ENCODE data around the gene FAM117A.
A peak's percentile ranks its signal among the peaks of the same experiment; 100 is the strongest.
"Not testable (repeated sequence)": the region's sequence is repeated elsewhere in the genome, so short reads cannot be mapped to it uniquely, and the experiment has no call there.

FAM117A gene

DNA sequence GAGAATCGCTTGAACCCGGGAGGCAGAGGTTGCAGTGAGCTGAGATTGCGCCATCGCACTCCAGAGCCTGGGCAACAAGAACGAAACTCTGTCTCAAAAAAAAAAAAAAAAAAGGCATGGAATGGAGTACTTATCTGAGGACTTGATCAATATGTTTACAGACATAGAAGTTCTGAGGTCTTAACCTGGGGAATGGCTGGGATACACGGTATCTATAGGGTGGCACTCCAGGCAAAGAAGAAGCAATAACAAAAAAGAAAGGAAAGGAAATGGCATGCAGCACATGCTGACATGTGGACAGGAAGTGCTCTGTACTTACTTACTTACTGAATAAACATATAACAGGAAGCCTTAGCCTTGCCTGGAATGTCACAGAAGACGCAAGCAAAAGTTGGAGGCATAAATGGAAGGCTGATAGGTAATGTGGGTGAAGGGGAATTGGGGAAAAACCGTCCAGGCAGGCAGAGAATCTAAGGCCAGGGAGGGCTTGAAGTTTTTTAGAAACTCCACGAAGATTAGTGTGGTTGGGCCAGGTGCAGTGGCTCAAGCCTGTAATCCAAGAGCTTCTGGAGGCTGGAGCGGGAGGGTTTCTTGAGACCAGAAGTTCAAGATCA, 75.9 kb downstream of the FAM117A start:
- FAIRE-seq, result no peak
- no peak for DNase-seq (ENCODE audit: extremely low spot score, insufficient read length, low read depth)

DNA sequence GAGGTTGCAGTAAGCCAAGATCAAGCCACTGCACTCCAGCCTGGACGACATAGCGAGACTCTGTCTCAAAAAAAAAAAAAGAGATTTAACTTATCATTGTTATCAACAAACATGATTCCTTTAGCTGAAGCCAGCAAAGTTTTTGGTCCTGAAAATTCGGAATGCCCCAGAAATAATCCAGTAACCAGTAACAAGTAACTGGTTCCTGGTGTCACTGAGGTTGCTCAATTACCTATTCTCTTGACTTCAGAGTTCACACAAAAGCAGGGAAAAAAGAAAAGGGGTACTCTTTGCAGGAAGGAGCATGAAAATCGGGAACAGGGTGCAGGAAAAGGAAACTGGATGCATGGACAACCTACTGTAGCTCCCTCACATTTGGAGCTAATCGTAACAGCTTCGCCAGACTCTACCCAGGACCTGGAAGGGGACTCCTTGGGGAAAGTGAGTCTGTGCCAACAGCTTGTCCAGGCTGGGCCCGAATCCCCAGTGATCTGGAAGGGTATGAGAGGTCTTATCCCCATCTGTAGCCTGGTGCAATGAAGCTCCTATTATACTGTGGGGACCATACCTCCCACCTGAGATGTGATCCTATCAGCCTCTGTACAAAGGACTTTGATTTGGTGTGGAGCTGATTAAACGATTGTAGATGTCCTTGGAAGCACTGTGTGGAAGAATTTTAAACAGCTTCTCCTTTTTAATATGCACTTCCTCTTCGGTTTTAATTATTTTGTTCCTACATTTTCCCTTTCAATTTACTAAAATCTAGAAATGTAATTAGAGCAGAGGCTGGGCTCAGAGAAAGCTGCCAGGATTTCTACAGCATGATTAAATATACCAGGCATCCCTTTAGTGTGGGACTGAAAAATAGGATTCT, 82.6 kb downstream of the FAM117A start:
- FAIRE-seq, result no peak
- no peak for DNase-seq (ENCODE audit: extremely low spot score, insufficient read length, low read depth)

DNA sequence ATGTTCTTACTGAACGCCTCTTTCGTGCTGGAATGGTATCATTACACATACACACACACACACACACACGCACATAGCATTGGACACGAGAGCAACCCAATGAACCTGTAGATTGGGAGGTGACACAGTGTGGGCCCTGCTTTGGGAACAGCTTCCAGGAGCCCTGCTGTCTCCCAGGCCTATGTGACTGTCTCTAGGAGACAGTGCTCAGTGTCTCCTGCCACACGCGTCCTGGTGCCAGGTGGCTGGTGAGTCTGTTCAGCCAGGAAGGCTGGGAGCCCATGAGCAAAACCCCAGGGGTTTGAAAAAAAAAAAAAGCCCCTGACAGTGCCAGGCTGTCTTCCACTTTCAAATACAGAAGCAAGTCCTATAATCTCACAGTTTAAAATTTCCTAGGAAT, 83.6 kb downstream of the FAM117A start:
- no peak for DNase-seq (ENCODE audit: extremely low spot score, insufficient read length, low read depth)
- no peak for FAIRE-seq

DNA sequence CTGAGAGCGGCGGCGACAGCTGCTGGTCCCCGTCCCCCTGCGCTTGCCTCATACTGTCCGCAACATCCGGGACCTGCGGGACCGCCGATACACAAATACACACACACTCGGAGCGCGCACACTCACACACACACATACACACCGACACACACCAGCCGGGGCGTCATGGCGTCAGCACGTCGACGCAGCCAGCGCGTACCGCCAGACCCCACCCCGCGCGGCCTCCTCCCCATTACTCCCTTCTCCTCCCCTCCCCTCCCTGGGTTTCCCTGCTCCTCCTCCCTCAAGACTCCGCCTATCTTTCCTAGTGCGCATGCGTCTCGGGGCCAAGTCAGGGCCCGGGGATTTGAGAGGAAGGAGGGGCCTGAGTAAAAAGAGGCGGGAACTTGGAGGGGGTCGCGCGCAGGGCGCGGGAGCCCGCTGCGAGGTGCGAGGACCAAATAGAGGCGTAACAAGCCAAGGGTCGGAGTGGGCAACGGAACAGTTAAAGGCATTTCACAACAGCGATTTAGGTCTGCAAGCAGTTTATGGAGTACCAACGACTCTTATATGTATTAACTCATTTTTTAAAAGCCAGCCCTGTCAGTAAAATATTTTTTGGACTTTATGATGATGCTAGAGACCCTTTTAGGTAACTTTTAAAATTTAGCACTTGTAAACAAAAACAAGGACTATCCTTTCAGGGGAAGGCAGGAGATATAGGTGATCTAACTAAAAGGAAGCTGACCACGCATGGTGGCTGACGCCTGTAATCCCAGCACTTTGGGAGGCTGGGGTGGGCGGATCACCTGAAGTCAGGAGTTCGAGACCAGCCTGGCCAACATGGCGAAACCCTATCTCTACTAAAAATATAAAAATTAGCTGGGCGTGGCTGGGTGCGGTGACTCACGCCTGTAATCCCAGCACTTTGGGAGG, 85.7 kb downstream of the FAM117A start, which contains the start of gene SPOP:
Gene SPOP, minus strand, starts transcription at position 165 of the 915 bp plus-strand sequence. CDS start 55,287 bp downstream, outside the sequence.
- FAIRE-seq, result peak; percentile 99
- DNase-seq (ENCODE audit: extremely low spot score, insufficient read length, low read depth), result peak; percentile 94

DNA sequence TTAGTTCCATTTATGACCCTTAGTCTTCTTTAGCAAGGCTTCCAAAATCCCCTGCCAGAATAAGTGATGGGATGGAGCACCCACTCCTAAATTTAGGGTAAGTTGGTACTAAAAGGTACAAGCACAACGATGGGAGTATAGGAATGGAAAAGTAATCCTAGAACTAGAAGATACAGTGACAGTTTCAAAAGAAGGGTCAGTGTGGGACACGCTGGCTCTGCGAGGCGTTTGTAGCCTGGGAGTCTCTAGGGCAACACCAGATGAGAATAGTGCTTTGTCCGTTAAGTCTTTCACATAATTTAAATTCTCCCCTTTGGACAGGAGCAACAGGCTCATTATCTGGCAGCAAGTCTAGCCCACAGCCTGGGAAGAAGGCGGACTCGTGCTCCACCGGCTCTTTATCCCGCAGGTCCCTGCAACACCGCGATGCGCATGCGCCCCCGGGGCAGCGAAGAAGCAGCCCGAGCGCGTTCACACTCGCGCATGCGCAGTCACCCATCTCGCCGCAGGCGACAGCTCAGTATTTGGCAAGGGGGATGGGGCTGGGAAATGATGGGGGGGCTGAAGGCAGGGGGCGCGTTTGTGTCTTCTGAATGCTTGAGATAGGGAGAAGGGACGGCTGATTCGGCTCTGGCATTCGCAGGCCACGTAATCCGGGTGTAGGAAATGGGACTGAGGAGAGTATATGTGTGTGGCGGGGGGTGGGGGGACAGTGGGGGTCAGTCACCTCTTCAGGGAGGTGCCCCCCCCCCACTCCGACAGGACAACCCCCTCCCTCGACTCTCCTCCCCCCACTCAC, 86.6 kb downstream of the FAM117A start:
- DNase-seq (ENCODE audit: extremely low spot score, insufficient read length, low read depth) (peak; percentile 88), FAIRE-seq (no peak)

DNA sequence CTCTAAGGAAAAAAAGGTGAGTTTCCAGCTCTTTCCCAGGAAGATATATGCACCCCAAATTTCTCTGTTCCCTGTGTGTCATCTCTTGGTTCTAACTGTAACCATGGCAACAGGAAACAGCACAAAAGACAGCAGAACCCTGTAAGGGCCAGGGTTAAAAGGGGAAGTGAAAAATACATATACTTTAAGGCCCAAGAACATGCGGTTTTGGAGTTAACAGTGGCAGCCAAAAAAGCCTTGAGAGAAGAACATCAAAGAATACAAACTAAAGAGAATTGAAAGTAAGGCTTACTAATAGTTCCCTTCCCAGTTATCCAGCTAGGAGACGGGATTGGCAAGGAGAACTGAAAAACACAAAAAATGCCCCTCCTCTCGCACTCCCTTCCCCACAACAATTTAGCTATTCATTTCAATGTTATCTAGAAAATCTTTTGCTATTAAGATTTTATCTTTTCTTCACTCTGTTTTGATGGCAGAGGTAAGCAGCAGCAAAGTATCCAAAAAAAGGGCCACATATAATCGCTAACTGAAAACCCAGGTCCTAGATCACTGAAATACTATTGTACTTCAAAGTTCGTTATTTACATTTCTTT, 87.6 kb downstream of the FAM117A start:
- peak; percentile 90 for FAIRE-seq
- DNase-seq (ENCODE audit: extremely low spot score, insufficient read length, low read depth), result peak; percentile 49

DNA sequence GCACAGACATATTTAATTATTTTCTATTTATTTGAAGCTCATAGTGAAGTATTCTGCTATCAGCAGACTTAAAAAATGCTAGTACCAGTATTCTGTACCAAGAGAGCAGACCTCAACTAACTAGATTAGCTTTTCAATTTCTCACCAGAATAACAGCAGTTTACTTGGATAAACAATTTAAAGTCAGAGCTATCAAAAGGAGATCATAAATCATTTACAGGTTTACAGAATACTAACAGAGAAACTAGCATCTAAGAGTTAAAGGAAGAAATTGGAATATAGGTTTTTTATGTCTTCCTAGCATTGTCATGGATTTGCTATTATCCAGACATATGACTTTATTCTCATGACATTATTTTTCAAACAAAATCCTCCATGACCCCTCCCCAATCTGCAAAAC, 89.4 kb downstream of the FAM117A start:
- FAIRE-seq, result no peak
- no peak for DNase-seq (ENCODE audit: extremely low spot score, insufficient read length, low read depth)

DNA sequence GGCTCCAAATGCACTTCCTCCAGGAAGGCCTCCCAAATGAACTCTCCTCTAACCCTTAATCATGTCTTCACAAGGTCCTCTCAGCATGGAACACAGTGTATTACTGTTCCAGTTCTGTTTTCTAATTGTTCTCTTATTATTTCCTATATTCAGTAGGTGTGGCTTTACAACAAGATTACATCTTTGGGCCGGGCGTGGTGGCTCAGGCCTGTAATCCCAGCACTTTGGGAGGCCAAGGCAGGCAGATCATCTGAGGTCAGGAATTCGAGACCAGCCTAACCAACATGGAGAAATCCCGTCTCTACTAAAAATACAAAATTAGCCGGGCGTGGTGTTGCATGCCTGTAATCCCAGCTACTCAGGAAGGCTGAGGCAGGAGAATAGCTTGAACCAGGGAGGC, 90.3 kb downstream of the FAM117A start:
- DNase-seq (ENCODE audit: extremely low spot score, insufficient read length, low read depth); FAIRE-seq: not testable (repeated sequence)

DNA sequence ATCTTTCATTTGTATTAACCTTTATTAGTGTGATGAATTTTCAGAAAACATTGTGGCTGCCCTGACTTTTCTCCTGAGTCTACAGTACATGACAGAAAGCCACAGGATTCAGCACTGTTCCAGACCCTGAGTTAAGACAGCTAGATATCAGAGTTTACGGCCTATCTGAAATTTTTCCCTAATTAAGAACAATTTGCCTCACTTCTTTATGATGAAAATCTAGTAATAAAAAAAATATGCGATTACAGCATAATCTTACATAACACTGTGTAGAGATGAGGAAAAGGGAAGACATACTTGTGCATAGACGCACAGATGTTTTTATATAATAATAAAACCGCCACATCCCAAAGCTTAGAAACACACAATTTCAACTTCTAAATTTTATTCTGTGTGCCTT, 93.3 kb downstream of the FAM117A start:
- DNase-seq (ENCODE audit: extremely low spot score, insufficient read length, low read depth), result no peak
- FAIRE-seq, result no peak

DNA sequence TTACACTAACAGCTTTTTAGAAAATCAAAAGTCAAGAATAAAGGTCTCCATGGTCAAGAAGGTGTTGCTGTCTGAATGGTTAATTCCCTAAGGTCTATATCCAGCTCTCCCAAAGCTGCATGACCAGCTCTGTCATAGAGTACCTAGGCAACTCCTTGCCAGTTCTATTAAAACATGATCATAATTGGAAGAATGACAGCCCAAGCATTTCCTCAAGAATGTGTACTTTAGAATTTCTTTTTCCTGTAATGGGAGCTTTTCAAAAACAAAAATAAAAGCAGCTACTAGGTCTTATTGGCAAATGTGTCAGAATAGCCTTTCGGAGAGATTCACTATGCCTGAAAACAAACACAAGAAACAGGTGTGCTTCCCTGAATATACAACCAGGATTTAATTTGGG, 93.9 kb downstream of the FAM117A start:
- DNase-seq (ENCODE audit: extremely low spot score, insufficient read length, low read depth), result no peak
- FAIRE-seq, result no peak

DNA sequence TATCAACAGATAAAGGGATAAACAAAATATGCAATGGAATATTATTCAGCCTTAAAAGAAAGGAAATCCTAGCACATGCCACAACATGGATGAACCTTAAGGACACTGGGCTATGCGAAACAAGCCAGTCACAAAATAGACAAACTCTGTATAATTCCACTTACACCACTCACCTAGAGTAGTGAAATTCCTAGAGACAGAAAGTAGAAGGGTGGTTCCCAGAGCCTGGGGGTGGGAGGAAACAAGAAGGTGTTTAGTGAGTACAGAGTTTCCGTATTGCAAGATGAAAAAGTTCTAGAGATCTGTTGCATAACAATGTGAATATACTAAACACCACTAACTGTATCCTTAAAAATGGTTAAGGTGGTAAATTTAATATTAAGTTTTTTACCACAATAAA, 96.1 kb downstream of the FAM117A start:
- peak; percentile 42 for FAIRE-seq
- no peak for DNase-seq (ENCODE audit: extremely low spot score, insufficient read length, low read depth)

DNA sequence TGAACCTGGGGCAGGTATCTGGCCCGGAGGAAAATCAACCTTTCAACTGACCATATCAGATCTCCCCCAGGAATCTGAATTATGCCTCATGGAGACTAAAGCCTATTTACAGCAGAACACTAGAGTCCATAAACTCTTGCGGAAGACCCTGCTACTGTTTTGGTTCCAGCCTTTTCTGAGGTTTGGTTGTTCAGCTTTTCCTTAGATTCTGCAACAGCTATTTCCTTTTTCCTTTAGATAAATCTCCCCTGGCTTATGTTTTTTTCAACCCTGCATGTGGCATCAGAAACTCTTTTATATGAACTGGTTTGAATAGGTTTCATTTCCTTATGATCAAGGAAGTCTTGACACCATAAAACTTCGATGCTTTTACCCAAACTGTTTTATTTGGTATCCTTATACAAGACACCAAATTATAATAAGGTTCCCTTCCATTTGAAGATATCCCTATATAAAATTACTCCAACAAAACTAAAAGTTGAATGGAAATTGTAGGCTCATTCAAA, 99.2 kb downstream of the FAM117A start:
- FAIRE-seq (no peak), DNase-seq (ENCODE audit: extremely low spot score, insufficient read length, low read depth) (no peak)
